Daoy (cell line): ENCODE measurements around the gene ORC6. TPM values are rescaled to one million over a fixed set of nuclear protein-coding genes. Genes with fewer than 3 reads are reported as not detected.
"Not testable (repeated sequence)": the region's sequence is repeated elsewhere in the genome, so short reads cannot be mapped to it uniquely, and the experiment has no call there.

ENCODE experiments used
- DNase-seq: peaks from one replicate; pipeline ENCODE4 v3.0.0-alpha.2; 2015; ENCODE audit warnings: low read depth
- total RNA-seq: library from RNA; depleted of rRNA; stranded (reverse); fragments of >200 nt; shearing (Covaris generic); gene quantifications from 2 replicates; pipeline ENCODE4 v1.2.3, GENCODE V29; 2014; rRNA removed

ORC6 gene, protein sequence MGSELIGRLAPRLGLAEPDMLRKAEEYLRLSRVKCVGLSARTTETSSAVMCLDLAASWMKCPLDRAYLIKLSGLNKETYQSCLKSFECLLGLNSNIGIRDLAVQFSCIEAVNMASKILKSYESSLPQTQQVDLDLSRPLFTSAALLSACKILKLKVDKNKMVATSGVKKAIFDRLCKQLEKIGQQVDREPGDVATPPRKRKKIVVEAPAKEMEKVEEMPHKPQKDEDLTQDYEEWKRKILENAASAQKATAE
- 38.9 and 50.6 TPM in 2 replicates for total RNA-seq

DNA sequence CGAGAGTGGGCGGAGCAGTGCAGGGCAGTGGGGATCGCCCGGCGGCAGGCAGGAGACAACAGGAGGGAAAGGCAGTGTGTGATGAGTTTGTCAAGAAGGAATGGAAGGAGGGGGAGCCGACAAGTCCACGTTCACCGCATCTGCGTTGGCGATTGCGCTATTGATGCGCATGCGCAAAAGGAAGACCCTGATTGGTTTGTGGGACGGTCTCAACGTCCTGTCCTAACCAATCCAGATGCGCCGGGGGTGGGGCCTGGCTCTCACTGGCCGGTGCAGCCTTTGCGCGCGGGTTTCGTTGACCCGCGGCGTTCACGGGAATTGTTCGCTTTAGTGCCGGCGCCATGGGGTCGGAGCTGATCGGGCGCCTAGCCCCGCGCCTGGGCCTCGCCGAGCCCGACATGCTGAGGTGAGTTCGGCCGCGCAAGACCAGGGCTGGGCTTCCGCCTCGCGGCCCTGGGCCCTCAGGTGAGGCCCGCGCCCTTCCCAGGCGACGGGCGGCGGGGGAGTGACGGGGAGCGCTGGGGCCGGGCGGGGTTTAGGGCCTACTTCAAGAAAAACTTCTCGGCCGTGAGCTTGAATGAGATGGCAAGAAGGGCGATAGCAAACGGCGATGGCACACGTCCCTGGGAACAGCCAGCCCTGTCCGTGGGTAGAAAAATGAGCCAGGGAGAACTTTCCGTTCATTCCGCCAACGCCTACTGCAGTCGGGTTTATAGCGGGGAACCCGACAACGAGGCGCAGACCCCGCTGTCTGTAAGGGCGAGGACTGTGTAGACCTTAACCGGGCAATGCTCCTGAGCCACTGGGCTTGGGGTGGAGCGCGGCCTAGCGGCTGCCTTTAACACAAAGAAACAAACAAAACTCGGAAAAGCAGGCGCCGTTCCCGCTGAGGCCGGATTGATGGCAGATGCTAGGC is at the start of gene ORC6:
TSS of gene ORC6 (plus strand) at position 295 of the 916 bp plus-strand sequence. CDS start at position 342, 47 bp downstream.
- peak; percentile 94 for DNase-seq

- DNase-seq: no peak
These were observed 40.8 kb upstream of the ORC6 start for GRCh38 chr16:46648656-46649055.

- DNase-seq: peak; percentile 57
These were observed 39.7 kb upstream of the ORC6 start for GRCh38 chr16:46649588-46650253.

GRCh38 chr16:46650254-46650623 is 39.2 kb upstream of the ORC6 start:
- peak; percentile 35 for DNase-seq

- no peak for DNase-seq
These were observed 38.2 kb upstream of the ORC6 start for GRCh38 chr16:46651305-46651704.

DNA sequence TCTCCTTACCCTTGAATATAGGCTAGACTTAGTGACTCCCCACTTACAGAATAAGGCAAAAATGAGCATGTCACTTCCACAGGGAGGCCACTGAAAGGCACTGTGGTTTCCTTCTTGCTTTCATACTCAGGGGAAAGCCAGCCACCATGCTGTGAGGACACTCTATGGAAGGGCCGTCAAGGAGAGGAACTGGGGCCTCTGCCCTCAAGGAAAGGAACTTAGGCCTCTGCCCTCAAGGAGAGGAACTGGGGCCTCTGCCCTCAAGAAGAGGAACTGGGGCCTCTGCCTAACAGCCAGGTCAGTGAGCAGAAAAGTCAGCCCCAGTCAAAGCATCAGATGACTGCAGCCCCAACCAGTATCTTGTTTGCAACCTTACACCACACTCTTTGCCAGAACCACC is 30.5 kb upstream of the ORC6 start:
- no peak for DNase-seq

DNA sequence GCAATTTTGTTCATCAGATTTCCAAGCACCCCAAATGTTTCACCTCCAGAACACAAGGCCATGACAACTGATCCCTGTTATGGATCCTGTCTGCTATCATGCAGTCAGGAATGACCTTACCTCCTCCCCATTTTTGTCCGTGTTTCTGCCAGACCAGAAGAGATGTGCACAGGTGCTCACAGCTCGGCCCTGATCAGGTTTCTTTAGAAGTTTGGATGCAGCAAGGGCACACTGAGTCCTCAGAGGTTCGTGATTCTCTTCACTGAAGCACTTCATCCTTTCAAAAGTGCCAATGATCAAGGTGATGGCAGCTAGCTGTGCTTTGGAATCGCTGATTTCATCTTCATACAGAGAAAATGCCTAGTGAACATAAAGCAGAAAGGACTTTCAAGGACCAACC is 27.3 kb upstream of the ORC6 start:
- no peak for DNase-seq

DNA sequence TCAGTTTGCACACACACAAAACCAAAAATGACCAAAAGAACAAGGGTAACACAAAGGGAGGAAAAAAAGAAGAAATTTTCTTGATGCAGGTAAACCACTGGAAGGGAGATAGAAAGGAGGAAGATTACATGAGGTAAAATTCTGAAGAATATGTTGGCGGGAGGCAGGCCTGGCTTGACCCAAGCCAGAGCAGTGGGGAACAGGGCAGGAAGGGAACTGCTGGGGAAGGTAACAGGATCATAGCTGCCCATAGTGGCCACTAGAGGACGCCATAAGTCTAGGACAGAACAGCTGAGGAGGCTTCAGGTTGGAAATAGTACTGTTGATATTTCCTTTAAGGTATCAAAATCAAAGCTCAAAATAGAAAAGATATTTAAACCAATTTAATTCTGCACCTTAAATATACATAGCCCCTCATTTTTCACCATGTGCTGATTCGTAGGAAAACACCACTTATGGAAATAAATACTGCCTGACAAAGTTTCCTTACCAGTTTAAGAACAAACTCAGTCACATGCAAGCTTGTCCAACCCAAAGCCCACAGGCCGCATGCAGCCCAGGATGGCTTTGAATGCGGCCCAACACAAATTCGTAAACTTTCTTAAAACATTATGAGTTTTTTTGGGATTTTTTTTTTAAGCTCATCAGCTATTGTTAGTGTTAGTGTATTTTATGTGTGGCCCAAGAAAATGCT is 16.0 kb upstream of the ORC6 start:
- DNase-seq: peak; percentile 45

GRCh38 chr16:46677943-46678342 is 11.5 kb upstream of the ORC6 start:
- not testable (repeated sequence) for DNase-seq

DNA sequence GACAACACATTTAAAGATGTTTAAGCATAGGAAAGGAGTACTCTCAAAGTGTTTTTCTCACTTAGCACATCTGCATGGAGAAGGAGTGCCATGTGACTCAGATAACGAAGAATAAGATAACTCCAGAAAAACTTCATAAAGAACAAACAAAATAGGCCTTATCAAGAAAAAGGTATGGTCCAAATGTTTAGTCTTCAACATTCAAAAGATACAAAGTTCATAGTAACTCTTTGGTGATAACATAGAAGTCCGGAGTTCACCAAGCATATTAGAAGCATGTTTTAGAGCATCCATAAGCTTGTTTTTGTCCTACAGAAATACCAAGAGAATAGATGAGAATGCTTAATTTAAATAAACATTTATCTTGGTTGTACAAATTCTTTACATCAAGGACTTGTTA is 7.6 kb upstream of the ORC6 start:
- not testable (repeated sequence) for DNase-seq

GRCh38 chr16:46686815-46687473 is 2.5 kb upstream of the ORC6 start:
- no peak for DNase-seq

- no peak for DNase-seq
These were observed 2.0 kb upstream of the ORC6 start for GRCh38 chr16:46687486-46687885.

- DNase-seq: no peak
These were observed 1.3 kb upstream of the ORC6 start for GRCh38 chr16:46688101-46688653.

- DNase-seq: peak; percentile 97
These were observed 650 bp upstream of the ORC6 start, which contains the start of gene VPS35 for GRCh38 chr16:46688654-46689364. VPS35 (minus strand) TSS chr16:46689178; CDS start chr16:46689133, 45 bp downstream.

DNA sequence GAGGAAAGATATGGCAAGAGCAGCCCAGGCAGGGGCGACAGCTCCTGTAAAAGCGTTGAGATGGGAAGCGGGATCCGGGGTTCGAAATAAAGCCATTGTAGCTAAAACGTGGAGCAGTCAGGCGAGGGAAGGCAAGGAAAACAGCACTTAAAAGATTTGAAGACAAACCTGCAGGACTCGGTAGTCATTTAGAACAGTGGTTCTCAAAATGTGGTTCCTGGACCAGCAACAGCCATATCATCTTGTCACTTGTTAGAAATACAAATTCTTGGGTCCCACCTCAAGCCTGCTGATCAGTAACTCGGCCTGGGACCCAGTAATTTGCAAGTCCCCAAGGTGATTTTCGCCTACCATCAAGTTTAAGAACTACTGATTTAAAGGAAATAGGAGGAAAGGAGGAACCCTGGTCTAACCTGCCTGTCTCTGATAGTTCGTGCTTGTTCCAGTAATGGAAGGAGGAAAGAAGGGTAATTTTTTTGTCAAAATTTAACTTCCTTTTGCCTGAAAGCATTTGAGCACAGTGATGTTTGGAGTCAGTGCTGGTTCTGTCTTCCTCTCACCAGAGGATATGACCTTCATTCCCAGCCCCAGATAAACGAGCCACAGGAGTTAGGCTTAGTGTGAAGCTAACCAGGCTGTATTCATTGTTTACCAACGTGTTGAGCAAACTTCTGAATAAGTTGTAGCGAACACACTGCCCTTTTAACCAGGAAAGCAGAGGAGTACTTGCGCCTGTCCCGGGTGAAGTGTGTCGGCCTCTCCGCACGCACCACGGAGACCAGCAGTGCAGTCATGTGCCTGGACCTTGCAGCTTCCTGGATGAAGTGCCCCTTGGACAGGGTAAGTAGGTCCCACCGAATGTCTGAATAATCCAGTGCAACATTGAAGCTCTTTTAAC is 1.1 kb downstream of the ORC6 start:
- DNase-seq: no peak

DNA sequence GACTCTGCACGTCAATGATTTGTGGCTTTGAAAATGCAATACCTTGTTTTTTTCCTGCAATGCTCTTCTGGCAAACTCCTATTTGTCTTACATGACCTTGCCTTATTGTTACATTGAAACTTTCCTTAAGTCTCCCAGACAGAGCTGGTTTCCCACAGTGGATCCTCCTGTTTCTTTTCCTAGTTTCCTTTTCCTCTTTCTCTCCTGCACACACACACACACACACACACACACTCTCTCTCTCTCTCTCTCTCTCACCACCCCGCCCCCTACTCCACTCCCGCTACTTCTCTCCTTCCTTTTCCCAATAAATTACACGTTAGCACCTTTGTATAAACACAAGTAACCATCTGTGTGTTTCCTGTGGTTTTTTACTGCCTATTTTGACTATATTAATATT is 2.3 kb downstream of the ORC6 start:
- no peak for DNase-seq

DNA sequence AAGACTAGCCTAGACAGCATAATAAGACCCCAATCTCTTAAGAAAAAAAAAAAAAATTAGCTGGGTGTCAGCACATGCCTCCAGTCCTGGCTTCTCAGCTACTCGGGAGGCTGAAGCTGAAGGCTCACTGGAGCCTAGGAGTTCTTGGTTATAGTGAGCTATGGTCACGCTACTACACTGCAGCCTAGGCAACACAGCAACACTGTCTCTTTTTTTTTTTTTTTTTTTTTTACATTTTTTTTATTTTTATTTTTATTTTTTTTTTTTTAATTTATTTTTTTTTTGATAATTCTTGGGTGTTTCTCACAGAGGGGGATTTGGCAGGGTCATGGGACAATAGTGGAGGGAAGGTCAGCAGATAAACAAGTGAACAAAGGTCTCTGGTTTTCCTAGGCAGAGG is 4.1 kb downstream of the ORC6 start:
- no peak for DNase-seq

GRCh38 chr16:46695937-46696336 is 6.5 kb downstream of the ORC6 start:
- no peak for DNase-seq

DNA sequence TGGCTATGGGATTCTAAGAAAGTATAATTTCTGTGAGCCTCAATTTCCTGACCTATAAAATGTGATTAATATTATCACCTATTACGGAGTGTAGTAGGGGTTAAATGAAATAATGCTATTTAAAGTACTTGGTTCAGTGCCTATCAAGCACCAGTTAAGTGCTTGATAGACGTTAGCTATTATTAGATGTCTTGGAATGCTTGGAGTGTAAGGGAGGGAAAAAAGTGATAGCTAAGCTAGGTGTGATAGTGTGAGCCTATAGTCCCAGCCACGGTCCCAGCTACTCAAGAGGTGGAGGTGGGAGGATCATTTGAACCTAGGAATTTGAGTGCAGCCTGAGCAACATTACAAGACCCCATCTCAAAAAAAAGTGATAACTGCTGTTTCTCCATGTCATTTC is 7.5 kb downstream of the ORC6 start:
- no peak for DNase-seq
